Esophagus squamous epithelium (tissue), 4 donors: ENCODE measurements around the gene RAB3D.

Source experiments
- CTCF ChIP-seq, 6 experiments: fragments of 450-650 bp in 4 of 6; fragments of 200-600 bp in 2 of 6; sonication (generic) in 2 of 6; IDR thresholded peaks; one replicate each; pipeline ENCODE4 v1.5.1; 2016 to 2019; ENCODE audit warnings: antibody characterized with exemption in 6 of 6, mild to moderate bottlenecking in 4 of 6, moderate library complexity in 4 of 6
- POLR2A ChIP-seq, 4 donors: fragments of 450-650 bp; IDR thresholded peaks; one replicate each; pipeline ENCODE4 v1.6.1; 2017; ENCODE audit warnings: antibody characterized with exemption in 4 of 4, mild to moderate bottlenecking in 4 of 4, moderate library complexity in 3 of 4

- TF ChIP-seq CTCF (IDR thresholded peaks at IDR 0.05), result no peak
- TF ChIP-seq POLR2A (IDR thresholded peaks at IDR 0.05), result no peak
These were observed 746 bp downstream of the RAB3D start for GRCh38 chr19:11338569-11339253.
